SK-MEL-5 (cell line): Measurements from ENCODE around the gene XDH. TPM values are rescaled to one million over a fixed set of nuclear protein-coding genes. Genes with fewer than 3 reads are reported as not detected.
A peak's percentile ranks its signal among the peaks of the same experiment; 100 is the strongest.

Source experiments
- DNase-seq: peaks from one replicate; pipeline ENCODE4 v3.0.0-alpha.2; 2016; ENCODE audit warnings: low read depth, low spot score
- in situ Hi-C: cut with HindIII; loops from 2 replicates; pipeline ENCODE4 v1.10.0; 2016; ENCODE audit warnings: low sequenced_read_pairs, high pct_unique_total_duplicates, low pct_unique_long_range_greater_than_20kb
- total RNA-seq: library from RNA; depleted of rRNA; stranded (reverse); fragments of >200 nt; shearing (Covaris generic); gene quantifications from 2 replicates; pipeline ENCODE4 v1.2.3, GENCODE V29; 2014

XDH gene
- total RNA-seq, 1 experiment from 2014 or later, result 0.05 TPM

- in situ Hi-C loops, result no loop called here
- DNase-seq, result no peak
Observed at GRCh38 chr2:31411771-31412170, 2.8 kb downstream of the XDH start.

GRCh38 chr2:31406593-31407385, 7.8 kb downstream of the XDH start:
- no peak for DNase-seq
- in situ Hi-C loops, result no loop called here

GRCh38 chr2:31404827-31405226, 9.7 kb downstream of the XDH start:
- in situ Hi-C loops, result no loop called here
- DNase-seq, result no peak

GRCh38 chr2:31404302-31404701, 10.2 kb downstream of the XDH start:
- no peak for DNase-seq
- in situ Hi-C loops, result no loop called here

GRCh38 chr2:31402388-31402787, 12.2 kb downstream of the XDH start:
- no peak for DNase-seq

GRCh38 chr2:31401580-31401979, 13.0 kb downstream of the XDH start:
- in situ Hi-C loops, result no loop called here
- no peak for DNase-seq

More at GRCh38 chr2:31402388-31402787, 12.2 kb downstream of the XDH start:
- in situ Hi-C loops, result no loop called here

GRCh38 chr2:31398881-31399280, 15.7 kb downstream of the XDH start:
- in situ Hi-C loops, result no loop called here
- no peak for DNase-seq

GRCh38 chr2:31397094-31397493, 17.4 kb downstream of the XDH start:
- no peak for DNase-seq
- in situ Hi-C loops, result no loop called here

GRCh38 chr2:31390324-31390723, 24.2 kb downstream of the XDH start:
- DNase-seq, result no peak
- in situ Hi-C loops, result no loop called here

- in situ Hi-C loops, result no loop called here
Observed at GRCh38 chr2:31388736-31389135, 25.8 kb downstream of the XDH start.

GRCh38 chr2:31387850-31388249, 26.7 kb downstream of the XDH start:
- in situ Hi-C loops, result no loop called here
- no peak for DNase-seq

More at GRCh38 chr2:31388736-31389135, 25.8 kb downstream of the XDH start:
- DNase-seq, result no peak

- peak; percentile 52 for DNase-seq
Observed at GRCh38 chr2:31386648-31387047, 27.9 kb downstream of the XDH start.

GRCh38 chr2:31386172-31386571, 28.4 kb downstream of the XDH start:
- DNase-seq, result no peak
- in situ Hi-C loops, result no loop called here

More at GRCh38 chr2:31386648-31387047, 27.9 kb downstream of the XDH start:
- in situ Hi-C loops, result no loop called here

GRCh38 chr2:31384771-31385276, 29.7 kb downstream of the XDH start:
- DNase-seq, result peak; percentile 11
- in situ Hi-C loops, result no loop called here

GRCh38 chr2:31384351-31384750, 30.2 kb downstream of the XDH start:
- peak; percentile 82 for DNase-seq
- in situ Hi-C loops, result no loop called here

- in situ Hi-C loops, result no loop called here
- DNase-seq, result no peak
Observed at GRCh38 chr2:31383471-31384153, 30.9 kb downstream of the XDH start.

GRCh38 chr2:31382452-31383120, 32.0 kb downstream of the XDH start:
- in situ Hi-C loops, result no loop called here
- no peak for DNase-seq

GRCh38 chr2:31381601-31382000, 32.9 kb downstream of the XDH start:
- no peak for DNase-seq
- in situ Hi-C loops, result no loop called here
